ENCODE results near the gene TMEM184B.

GRCh38 chr22:38223289-38223960 is 49.4 kb downstream of the TMEM184B start:
- TF ChIP-seq CTCF (IDR thresholded peaks at IDR 0.05 in 8 of 11, conservative IDR thresholded peaks at IDR 0.05 in 3 of 11): no peak
- no peak for TF ChIP-seq POLR2A (IDR thresholded peaks at IDR 0.05)
- TF ChIP-seq POLR2AphosphoS5 (IDR thresholded peaks at IDR 0.05): no peak

Measured in spleen (tissue), 7 donors.